ENCODE measurements around the gene RPS18. TPM values are rescaled to one million over a fixed set of nuclear protein-coding genes. Genes with fewer than 3 reads are reported as not detected.

Gene RPS18
- total RNA-seq, 3 donors from 2014 or later (not counting 1 experiment from before 2014, with no cell fraction given): 1,182 to 1,707 (median 1,500) TPM

- Histone ChIP-seq H3K4me3 (ENCODE audit: low read length) (peak overlapping the region; percentile 91), H3K27ac (ENCODE audit: low read length) (peak overlapping the region; percentile 98), H3K9me3 (ENCODE audit: control insufficient read depth, insufficient read depth, low read length) (no peaks in the 10 kb centered on the region), H3K27me3 (ENCODE audit: control insufficient read depth, insufficient read depth, low read length) (no peaks in the 10 kb centered on the region), H3K36me3 (ENCODE audit: control insufficient read depth, insufficient read depth, low read length) (peaks cover 19% of the 10 kb centered on the region), H3K4me1 (ENCODE audit: control insufficient read depth, insufficient read depth, low read length) (peaks cover 48% of the 10 kb centered on the region)
- peaks cover 33 to 68% of the 10 kb centered on the region in 2 donors for H3K4me1 Mint-ChIP-seq
- intact Hi-C loops (cut with micrococcal nuclease): loop anchor here (2.0 kb wide), 2 partner anchors 14 to 106 kb away; partner anchors contain the start of genes CUTA and RGL2
- 12% methylated on average over 27 of the region's 29 CpGs for WGBS (ENCODE audit: insufficient coverage)
- H3K4me3 Mint-ChIP-seq: peak overlapping the region; percentile 96
- no peaks in the 10 kb centered on the region for H3K36me3 Mint-ChIP-seq
- H3K27ac Mint-ChIP-seq: peak overlapping the region; percentile 98 to 99
- peak; percentile 75 to 96 for DNase-seq
- ATAC-seq: peak; percentile 46 to 69 (median 49)
- no peaks in the 10 kb centered on the region for H3K9me3 Mint-ChIP-seq
- TF ChIP-seq, protein P1, sequence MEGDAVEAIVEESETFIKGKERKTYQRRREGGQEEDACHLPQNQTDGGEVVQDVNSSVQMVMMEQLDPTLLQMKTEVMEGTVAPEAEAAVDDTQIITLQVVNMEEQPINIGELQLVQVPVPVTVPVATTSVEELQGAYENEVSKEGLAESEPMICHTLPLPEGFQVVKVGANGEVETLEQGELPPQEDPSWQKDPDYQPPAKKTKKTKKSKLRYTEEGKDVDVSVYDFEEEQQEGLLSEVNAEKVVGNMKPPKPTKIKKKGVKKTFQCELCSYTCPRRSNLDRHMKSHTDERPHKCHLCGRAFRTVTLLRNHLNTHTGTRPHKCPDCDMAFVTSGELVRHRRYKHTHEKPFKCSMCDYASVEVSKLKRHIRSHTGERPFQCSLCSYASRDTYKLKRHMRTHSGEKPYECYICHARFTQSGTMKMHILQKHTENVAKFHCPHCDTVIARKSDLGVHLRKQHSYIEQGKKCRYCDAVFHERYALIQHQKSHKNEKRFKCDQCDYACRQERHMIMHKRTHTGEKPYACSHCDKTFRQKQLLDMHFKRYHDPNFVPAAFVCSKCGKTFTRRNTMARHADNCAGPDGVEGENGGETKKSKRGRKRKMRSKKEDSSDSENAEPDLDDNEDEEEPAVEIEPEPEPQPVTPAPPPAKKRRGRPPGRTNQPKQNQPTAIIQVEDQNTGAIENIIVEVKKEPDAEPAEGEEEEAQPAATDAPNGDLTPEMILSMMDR (IDR thresholded peaks at IDR 0.05): no peak
- no peaks in the 10 kb centered on the region for H3K27me3 Mint-ChIP-seq (ENCODE audit: low read depth in 2 of 2)
Observed at GRCh38 chr6:33312361-33313104, 40.7 kb downstream of the RPS18 start.

DNA sequence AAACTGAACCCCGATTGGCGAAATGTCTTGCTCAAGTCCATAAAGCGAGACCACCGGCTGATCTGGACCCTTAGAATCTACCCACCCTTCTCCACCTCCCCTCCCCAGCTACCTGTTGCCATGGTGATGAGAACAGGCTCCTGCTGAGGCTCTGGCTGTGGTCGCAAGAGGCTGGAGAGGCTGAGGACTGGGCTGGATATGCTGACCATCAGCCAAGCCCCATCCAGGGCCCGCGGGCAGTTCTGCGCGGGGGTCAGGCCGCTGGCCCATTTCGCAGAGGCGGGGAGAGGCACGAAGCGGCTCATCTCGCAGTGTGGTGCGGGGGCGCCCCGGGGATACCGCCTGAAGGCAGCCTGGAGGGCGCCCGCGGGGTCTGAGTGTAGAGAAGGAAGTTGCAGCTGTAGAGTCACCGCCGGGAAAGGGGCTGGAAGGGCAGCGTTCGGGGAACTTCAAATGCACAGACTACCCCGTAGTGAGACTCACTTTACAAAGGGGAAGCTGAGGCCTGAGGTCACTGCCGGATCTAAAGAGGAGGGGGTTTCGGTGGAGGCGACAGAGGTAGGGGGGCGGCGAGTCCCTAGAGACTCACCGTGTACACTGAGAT is 41.3 kb downstream of the RPS18 start:
- Histone ChIP-seq H3K4me1 (ENCODE audit: control insufficient read depth, insufficient read depth, low read length) (peaks cover 52% of the 10 kb centered on the region), H3K9me3 (ENCODE audit: control insufficient read depth, insufficient read depth, low read length) (no peaks in the 10 kb centered on the region), H3K27me3 (ENCODE audit: control insufficient read depth, insufficient read depth, low read length) (no peaks in the 10 kb centered on the region), H3K4me3 (ENCODE audit: low read length) (peak overlapping the region; percentile 91), H3K27ac (ENCODE audit: low read length) (peak overlapping the region; percentile 98), H3K36me3 (ENCODE audit: control insufficient read depth, insufficient read depth, low read length) (peaks cover 16% of the 10 kb centered on the region)
- no peaks in the 10 kb centered on the region for H3K27me3 Mint-ChIP-seq (ENCODE audit: low read depth in 2 of 2)
- peak overlapping the region; percentile 98 to 99 for H3K27ac Mint-ChIP-seq
- TF ChIP-seq, protein P1 (IDR thresholded peaks at IDR 0.05): no peak
- H3K4me1 Mint-ChIP-seq: peaks cover 38 to 74% of the 10 kb centered on the region in 2 donors
- H3K36me3 Mint-ChIP-seq: peaks cover 3% of the 10 kb centered on the region
- H3K9me3 Mint-ChIP-seq: no peaks in the 10 kb centered on the region
- ATAC-seq (peak in 2 of 3 donors; percentile 1 to 2), DNase-seq (peak; percentile 52 to 63)
- H3K4me3 Mint-ChIP-seq: peak overlapping the region; percentile 96
- intact Hi-C loops (cut with micrococcal nuclease): loop anchor here (2.0 kb wide), 2 partner anchors 14 to 106 kb away; partner anchors contain the start of genes CUTA and RGL2
- WGBS (ENCODE audit: insufficient coverage): under 1% methylated on average over 33 of the region's 33 CpGs

DNA sequence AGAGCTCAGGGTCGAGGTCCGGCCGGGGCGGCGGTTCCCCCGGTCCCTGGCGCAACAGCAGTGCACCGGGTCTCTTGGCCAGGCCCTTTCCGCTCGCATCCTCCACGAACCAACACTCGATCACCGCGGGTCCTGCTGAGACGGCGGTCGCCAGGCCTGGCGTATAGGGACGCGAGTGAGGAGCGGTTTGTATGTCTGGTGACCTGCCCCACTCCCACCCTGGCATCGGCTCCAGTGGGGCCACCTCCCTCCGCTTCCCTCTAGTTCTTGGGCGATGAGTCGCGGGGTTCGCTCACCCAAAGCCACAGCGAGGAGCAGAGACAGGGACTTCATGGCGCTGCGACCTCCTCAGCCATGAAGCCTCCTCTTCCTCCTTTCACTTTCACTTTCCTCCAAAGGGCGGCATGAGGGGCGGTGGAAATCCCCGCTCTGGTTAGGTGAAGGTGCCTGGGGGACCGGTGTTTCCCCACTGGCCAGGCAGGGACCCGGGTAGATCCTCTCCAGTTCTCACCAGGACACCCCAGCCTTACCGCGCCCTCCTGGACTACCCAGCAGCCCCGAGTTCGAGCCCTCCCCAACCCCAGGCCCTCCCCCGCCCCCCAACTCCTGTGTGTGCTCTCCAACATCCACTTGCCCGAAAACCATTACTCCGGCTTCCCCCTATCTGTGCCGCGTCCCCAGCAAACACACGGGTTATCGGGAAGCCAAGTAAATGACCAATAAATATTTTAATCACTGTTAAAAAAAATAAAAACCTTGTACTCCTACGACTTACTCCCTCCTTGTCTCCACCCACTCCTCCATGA is 42.0 kb downstream of the RPS18 start, which contains the start of gene TAPBP:
TSS of gene TAPBP (minus strand) at position 370 of the 806 bp plus-strand sequence. CDS start at position 333, 37 bp downstream.
- H3K9me3 Mint-ChIP-seq: no peaks in the 10 kb centered on the region
- DNase-seq (peak; percentile 84 to 96), ATAC-seq (peak; percentile 56 to 73 (median 68))
- H3K4me1 Mint-ChIP-seq: peaks cover 40 to 74% of the 10 kb centered on the region in 2 donors
- H3K27me3 Mint-ChIP-seq (ENCODE audit: low read depth in 2 of 2): no peaks in the 10 kb centered on the region
- WGBS (ENCODE audit: insufficient coverage): under 1% methylated on average over 43 of the region's 47 CpGs
- H3K27me3 ChIP-seq (ENCODE audit: control insufficient read depth, insufficient read depth, low read length): no peaks in the 10 kb centered on the region
- peaks cover 17% of the 10 kb centered on the region for H3K36me3 ChIP-seq (ENCODE audit: control insufficient read depth, insufficient read depth, low read length)
- peaks cover 59% of the 10 kb centered on the region for H3K4me1 ChIP-seq (ENCODE audit: control insufficient read depth, insufficient read depth, low read length)
- H3K27ac ChIP-seq (ENCODE audit: low read length): peak within 1 kb of the TSS; percentile 98
- no peaks in the 10 kb centered on the region for H3K9me3 ChIP-seq (ENCODE audit: control insufficient read depth, insufficient read depth, low read length)
- H3K4me3 ChIP-seq (ENCODE audit: low read length): peak within 1 kb of the TSS; percentile 91
- TF ChIP-seq, protein P1 (IDR thresholded peaks at IDR 0.05): no peak
- H3K4me3 Mint-ChIP-seq: peak within 1 kb of the TSS; percentile 96
- peak within 1 kb of the TSS; percentile 98 to 99 for H3K27ac Mint-ChIP-seq
- H3K36me3 Mint-ChIP-seq: peaks cover 10% of the 10 kb centered on the region
- intact Hi-C loops (cut with micrococcal nuclease): loop anchor here (1.0 to 2.0 kb wide), 4 partner anchors 15 to 105 kb away; partner anchors contain the start of genes B3GALT4, CUTA, KIFC1 and RGL2

Data from natural killer cell (primary cell).